HEK293 (cell line): ENCODE data around the gene GTF2H3.
A peak's percentile ranks its signal among the peaks of the same experiment; 100 is the strongest.

Experiments used
- CTCF ChIA-PET: fragments of 350-600 bp; formaldehyde crosslinking; extraction: SDS; loops from one replicate; lab custom pipeline; 2021; ENCODE audit warnings: antibody characterized with exemption; lab: Yijun Ruan, JAX
- POLR2A ChIA-PET: fragments of 300-600 bp; formaldehyde crosslinking; extraction: SDS; loops from one replicate; lab custom pipeline; 2020; ENCODE audit warnings: antibody characterized with exemption, inconsistent platforms; lab: Yijun Ruan, JAX
- H3K27ac ChIP-seq: fragments of 200-500 bp; sonication (Bioruptor generic); 2 replicates; pipeline ENCODE4 v1.5.1; 2014; ENCODE audit warnings: low read depth, low read length, control low read depth, inconsistent platforms; ENCODE audit errors: extremely low read depth
- H3K36me3 ChIP-seq, 2 experiments: fragments of 200-500 bp in 1 of 2; sonication (Bioruptor generic) in 1 of 2; 1 replicate in 1 of 2; 2 replicates in 1 of 2; pipeline ENCODE4 v1.5.1; 2014 to 2017; ENCODE audit warnings: inconsistent platforms in 2 of 2, low read length in 2 of 2; ENCODE audit not compliant: control insufficient read depth in 2 of 2, insufficient read depth in 1 of 2
- H3K4me1 ChIP-seq: fragments of 200-500 bp; sonication (Bioruptor generic); 2 replicates; pipeline ENCODE4 v1.5.1; 2014; ENCODE audit warnings: mild to moderate bottlenecking, low read length, inconsistent platforms; ENCODE audit not compliant: control insufficient read depth, insufficient read depth
- H3K4me3 ChIP-seq: 2 replicates; pipeline ENCODE4 v1.5.1; 2011; ENCODE audit warnings: low read depth, mild to moderate bottlenecking, control low read depth, low read length, moderate library complexity
- H3K9me3 ChIP-seq: fragments of 200-500 bp; sonication (Bioruptor generic); 2 replicates; pipeline ENCODE4 v1.5.1; 2014; ENCODE audit warnings: low read depth, low read length, inconsistent platforms; ENCODE audit not compliant: control insufficient read depth, insufficient read depth
- MEIS1 ChIP-seq: sonication (generic); formaldehyde crosslinking; IDR thresholded peaks from 2 replicates; pipeline ENCODE4 v1.8.1; 2022; ENCODE audit warnings: missing genetic modification reagents, mild to moderate bottlenecking, borderline replicate concordance
- SP2 ChIP-seq: fragments of 450-650 bp; formaldehyde crosslinking; IDR thresholded peaks from 2 replicates; pipeline ENCODE4 v1.5.1; 2016; ENCODE audit warnings: missing biosample characterization, missing genetic modification characterization
- ZBTB48 ChIP-seq: fragments of 450-650 bp; formaldehyde crosslinking; IDR thresholded peaks from 2 replicates; pipeline ENCODE4 v1.5.1; 2016; ENCODE audit warnings: missing biosample characterization, missing genetic modification characterization
- ZBTB7A ChIP-seq: fragments of 450-650 bp; formaldehyde crosslinking; IDR thresholded peaks from 2 replicates; pipeline ENCODE4 v1.5.1; 2016; ENCODE audit warnings: low read depth, missing biosample characterization, missing genetic modification characterization
- ZFP37 ChIP-seq: fragments of 450-650 bp; formaldehyde crosslinking; IDR thresholded peaks from 2 replicates; pipeline ENCODE4 v1.5.1; 2016; ENCODE audit warnings: missing biosample characterization, missing genetic modification characterization
- ZIC2 ChIP-seq: fragments of 450-650 bp; formaldehyde crosslinking; IDR thresholded peaks from 2 replicates; pipeline ENCODE4 v1.5.1; 2016; ENCODE audit warnings: missing biosample characterization, missing genetic modification characterization
- ZNF133 ChIP-seq: fragments of 450-650 bp; formaldehyde crosslinking; IDR thresholded peaks from 2 replicates; pipeline ENCODE4 v1.5.1; 2016; ENCODE audit warnings: missing biosample characterization, missing genetic modification characterization
- ZNF138 ChIP-seq: fragments of 450-650 bp; formaldehyde crosslinking; IDR thresholded peaks from 2 replicates; pipeline ENCODE4 v1.5.1; 2016; ENCODE audit warnings: missing biosample characterization, missing genetic modification characterization, borderline replicate concordance
- ZNF335 ChIP-seq: fragments of 450-650 bp; formaldehyde crosslinking; conservative IDR thresholded peaks from 2 replicates; pipeline ENCODE4 v1.5.1; 2016; ENCODE audit warnings: missing biosample characterization, missing genetic modification characterization
- ZNF350 ChIP-seq: fragments of 450-650 bp; formaldehyde crosslinking; IDR thresholded peaks from 2 replicates; pipeline ENCODE4 v1.5.0; 2017; ENCODE audit warnings: missing biosample characterization, mild to moderate bottlenecking, missing genetic modification characterization
- ZNF404 ChIP-seq: fragments of 450-650 bp; formaldehyde crosslinking; IDR thresholded peaks from 2 replicates; pipeline ENCODE4 v1.5.1; 2017; ENCODE audit warnings: missing biosample characterization, missing genetic modification characterization
- ZNF621 ChIP-seq: fragments of 450-650 bp; formaldehyde crosslinking; IDR thresholded peaks from 2 replicates; pipeline ENCODE4 v1.5.1; 2017; ENCODE audit warnings: missing biosample characterization, missing genetic modification characterization
- ZNF629 ChIP-seq: fragments of 450-650 bp; formaldehyde crosslinking; IDR thresholded peaks from 2 replicates; pipeline ENCODE4 v1.5.1; 2017; ENCODE audit warnings: missing biosample characterization, missing genetic modification characterization
- ZNF664 ChIP-seq: fragments of 450-650 bp; formaldehyde crosslinking; IDR thresholded peaks from 2 replicates; pipeline ENCODE4 v1.5.1; 2016; ENCODE audit warnings: missing biosample characterization, missing genetic modification characterization
- ZNF701 ChIP-seq: fragments of 450-650 bp; formaldehyde crosslinking; IDR thresholded peaks from 2 replicates; pipeline ENCODE4 v1.5.1; 2016; ENCODE audit warnings: missing biosample characterization, missing genetic modification characterization
- ZNF707 ChIP-seq: fragments of 450-650 bp; formaldehyde crosslinking; IDR thresholded peaks from 2 replicates; pipeline ENCODE4 v1.5.1; 2016; ENCODE audit warnings: missing biosample characterization, missing genetic modification characterization
- ZNF791 ChIP-seq: fragments of 450-650 bp; formaldehyde crosslinking; IDR thresholded peaks from 2 replicates; pipeline ENCODE4 v1.5.1; 2016; ENCODE audit warnings: missing biosample characterization, missing genetic modification characterization
- TF ChIP-seq, protein P1 (sequence below): fragments of 450-650 bp; formaldehyde crosslinking; IDR thresholded peaks from 2 replicates; pipeline ENCODE4 v1.5.0; 2017; ENCODE audit warnings: missing biosample characterization, missing genetic modification characterization, borderline replicate concordance
- TF ChIP-seq, protein P2 (sequence below): fragments of 450-650 bp; formaldehyde crosslinking; IDR thresholded peaks from 2 replicates; pipeline ENCODE4; 2016; ENCODE audit warnings: missing biosample characterization, missing genetic modification characterization
- TF ChIP-seq, protein P3 (sequence below): fragments of 450-650 bp; formaldehyde crosslinking; IDR thresholded peaks from 2 replicates; pipeline ENCODE4 v1.5.1; 2017; ENCODE audit warnings: missing biosample characterization, missing genetic modification characterization

Gene GTF2H3

DNA sequence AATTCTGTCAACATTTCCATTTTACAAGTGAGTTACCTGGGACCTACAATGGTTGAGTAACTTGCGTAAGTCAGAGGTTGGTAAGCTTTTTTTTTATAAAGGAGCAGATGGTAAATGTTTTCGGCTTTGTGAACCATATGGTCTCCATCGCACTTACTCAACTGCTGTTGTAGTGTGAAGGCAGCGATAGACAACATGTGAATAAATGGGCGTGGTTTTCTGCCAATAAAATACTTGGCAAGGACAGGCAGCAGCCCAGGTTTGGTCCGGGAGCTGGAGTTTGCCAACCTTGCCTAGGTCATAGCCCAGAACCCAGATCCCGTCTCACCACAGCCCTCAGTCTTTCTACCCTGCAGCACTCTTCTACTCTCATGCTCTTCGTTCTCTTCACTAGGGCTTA is 25.4 kb upstream of the GTF2H3 start (continued):
- TF ChIP-seq ZNF629 (tag by site-specific recombination) = no peak
- no peak for TF ChIP-seq ZFP37
- TF ChIP-seq ZNF791 (tag by site-specific recombination) = no peak
- TF ChIP-seq, protein P1, sequence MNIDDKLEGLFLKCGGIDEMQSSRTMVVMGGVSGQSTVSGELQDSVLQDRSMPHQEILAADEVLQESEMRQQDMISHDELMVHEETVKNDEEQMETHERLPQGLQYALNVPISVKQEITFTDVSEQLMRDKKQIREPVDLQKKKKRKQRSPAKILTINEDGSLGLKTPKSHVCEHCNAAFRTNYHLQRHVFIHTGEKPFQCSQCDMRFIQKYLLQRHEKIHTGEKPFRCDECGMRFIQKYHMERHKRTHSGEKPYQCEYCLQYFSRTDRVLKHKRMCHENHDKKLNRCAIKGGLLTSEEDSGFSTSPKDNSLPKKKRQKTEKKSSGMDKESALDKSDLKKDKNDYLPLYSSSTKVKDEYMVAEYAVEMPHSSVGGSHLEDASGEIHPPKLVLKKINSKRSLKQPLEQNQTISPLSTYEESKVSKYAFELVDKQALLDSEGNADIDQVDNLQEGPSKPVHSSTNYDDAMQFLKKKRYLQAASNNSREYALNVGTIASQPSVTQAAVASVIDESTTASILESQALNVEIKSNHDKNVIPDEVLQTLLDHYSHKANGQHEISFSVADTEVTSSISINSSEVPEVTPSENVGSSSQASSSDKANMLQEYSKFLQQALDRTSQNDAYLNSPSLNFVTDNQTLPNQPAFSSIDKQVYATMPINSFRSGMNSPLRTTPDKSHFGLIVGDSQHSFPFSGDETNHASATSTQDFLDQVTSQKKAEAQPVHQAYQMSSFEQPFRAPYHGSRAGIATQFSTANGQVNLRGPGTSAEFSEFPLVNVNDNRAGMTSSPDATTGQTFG = no peak
- TF ChIP-seq, protein P2, sequence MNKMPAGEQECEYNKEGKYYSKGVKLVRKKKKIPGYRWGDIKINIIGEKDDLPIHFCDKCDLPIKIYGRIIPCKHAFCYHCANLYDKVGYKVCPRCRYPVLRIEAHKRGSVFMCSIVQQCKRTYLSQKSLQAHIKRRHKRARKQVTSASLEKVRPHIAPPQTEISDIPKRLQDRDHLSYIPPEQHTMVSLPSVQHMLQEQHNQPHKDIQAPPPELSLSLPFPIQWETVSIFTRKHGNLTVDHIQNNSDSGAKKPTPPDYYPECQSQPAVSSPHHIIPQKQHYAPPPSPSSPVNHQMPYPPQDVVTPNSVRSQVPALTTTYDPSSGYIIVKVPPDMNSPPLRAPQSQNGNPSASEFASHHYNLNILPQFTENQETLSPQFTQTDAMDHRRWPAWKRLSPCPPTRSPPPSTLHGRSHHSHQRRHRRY (tag by site-specific recombination) = no peak
- no peak for TF ChIP-seq ZNF701 (tag by site-specific recombination)
- TF ChIP-seq ZNF133 (tag by site-specific recombination) = no peak
- TF ChIP-seq ZIC2 (tag by site-specific recombination) = no peak
- TF ChIP-seq ZNF664 (tag by site-specific recombination) = no peak

DNA sequence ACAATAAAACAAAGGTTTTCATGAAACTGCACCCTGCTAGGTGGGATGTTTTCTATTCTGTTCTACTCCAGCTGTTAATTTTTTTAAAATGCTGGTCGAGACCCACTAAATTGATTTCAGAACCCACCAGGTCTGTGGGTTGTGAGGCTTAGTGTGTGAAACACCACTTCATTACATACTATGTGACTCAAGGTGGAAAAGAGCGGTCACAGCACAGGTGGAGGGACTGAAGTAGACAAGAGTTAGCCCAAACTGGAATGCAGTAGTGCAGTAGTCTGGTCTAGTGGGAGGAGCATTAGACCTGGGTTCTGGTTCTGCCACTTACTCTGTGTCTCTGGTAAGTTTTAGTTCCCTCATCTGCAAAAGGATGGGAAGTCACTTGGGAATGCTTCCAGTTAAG is 19.5 kb upstream of the GTF2H3 start:
- Histone ChIP-seq H3K9me3 (no peaks in the 10 kb centered on the region), H3K4me3 (no peak overlapping the region), H3K4me1 (no peaks in the 10 kb centered on the region)
- CTCF ChIA-PET = interaction anchor here (0.6 kb wide), 1 partner anchor 594 kb away, joined by 3 read pairs; no protein-coding TSS in a partner anchor
- TF ChIP-seq ZNF335 (tag by site-specific recombination) (no peak), ZNF707 (no peak), ZNF621 (no peak), ZNF138 (tag by site-specific recombination) (no peak), MEIS1 (CRISPR knock-in tag) (no peak), ZNF791 (tag by site-specific recombination) (no peak)
- TF ChIP-seq, protein P3, sequence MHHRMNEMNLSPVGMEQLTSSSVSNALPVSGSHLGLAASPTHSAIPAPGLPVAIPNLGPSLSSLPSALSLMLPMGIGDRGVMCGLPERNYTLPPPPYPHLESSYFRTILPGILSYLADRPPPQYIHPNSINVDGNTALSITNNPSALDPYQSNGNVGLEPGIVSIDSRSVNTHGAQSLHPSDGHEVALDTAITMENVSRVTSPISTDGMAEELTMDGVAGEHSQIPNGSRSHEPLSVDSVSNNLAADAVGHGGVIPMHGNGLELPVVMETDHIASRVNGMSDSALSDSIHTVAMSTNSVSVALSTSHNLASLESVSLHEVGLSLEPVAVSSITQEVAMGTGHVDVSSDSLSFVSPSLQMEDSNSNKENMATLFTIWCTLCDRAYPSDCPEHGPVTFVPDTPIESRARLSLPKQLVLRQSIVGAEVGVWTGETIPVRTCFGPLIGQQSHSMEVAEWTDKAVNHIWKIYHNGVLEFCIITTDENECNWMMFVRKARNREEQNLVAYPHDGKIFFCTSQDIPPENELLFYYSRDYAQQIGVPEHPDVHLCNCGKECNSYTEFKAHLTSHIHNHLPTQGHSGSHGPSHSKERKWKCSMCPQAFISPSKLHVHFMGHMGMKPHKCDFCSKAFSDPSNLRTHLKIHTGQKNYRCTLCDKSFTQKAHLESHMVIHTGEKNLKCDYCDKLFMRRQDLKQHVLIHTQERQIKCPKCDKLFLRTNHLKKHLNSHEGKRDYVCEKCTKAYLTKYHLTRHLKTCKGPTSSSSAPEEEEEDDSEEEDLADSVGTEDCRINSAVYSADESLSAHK (tag by site-specific recombination) = no peak
- TF ChIP-seq, all 188 proteins: peak for 0
- H3K36me3 ChIP-seq = peaks cover 55 to 92% of the 10 kb centered on the region in 2 experiments
- POLR2A ChIA-PET = interaction anchor here (0.6 kb wide), 1 partner anchor 334 kb away, joined by 4 read pairs; no protein-coding TSS in a partner anchor
- no peak overlapping the region for H3K27ac ChIP-seq

DNA sequence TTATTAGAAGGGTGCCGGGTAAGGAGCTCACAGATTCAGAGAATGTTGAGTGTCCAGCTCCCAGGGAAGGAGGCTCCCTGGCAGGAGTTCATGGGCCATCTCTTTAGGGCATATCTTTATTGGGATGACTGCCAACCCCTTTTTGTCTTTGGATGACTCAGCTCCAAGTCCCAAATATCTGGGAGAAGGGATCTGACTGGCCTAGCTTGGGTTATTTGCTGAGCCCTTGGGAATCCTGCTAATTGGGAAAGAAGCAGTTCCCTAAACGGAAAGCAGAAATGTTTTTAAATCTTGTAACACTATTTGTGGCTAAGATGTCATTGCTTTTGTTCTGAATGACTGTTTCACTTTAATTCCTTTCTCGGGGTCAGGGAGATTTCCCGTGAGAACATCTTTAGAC is 19.1 kb upstream of the GTF2H3 start:
- Histone ChIP-seq H3K4me1 (no peaks in the 10 kb centered on the region), H3K9me3 (no peaks in the 10 kb centered on the region), H3K4me3 (no peak overlapping the region), H3K27ac (no peak overlapping the region), H3K36me3 (peaks cover 55 to 92% of the 10 kb centered on the region in 2 experiments)
- TF ChIP-seq ZNF404 (tag by site-specific recombination) (no peak), SP2 (tag by site-specific recombination) (no peak), ZBTB7A (no peak), ZNF350 (tag by site-specific recombination) (no peak), ZBTB48 (tag by site-specific recombination) (peak; percentile 48; the same call in 1 of the 2 replicates)
- POLR2A ChIA-PET = interaction anchor here (0.6 kb wide), 1 partner anchor 335 kb away, joined by 4 read pairs; no protein-coding TSS in a partner anchor
- CTCF ChIA-PET = interaction anchor here (0.6 kb wide), 1 partner anchor 594 kb away, joined by 3 read pairs; no protein-coding TSS in a partner anchor
